Measurements from ENCODE around the gene INKA1. TPM values are rescaled to one million over a fixed set of nuclear protein-coding genes. Genes with fewer than 3 reads are reported as not detected.
"Not testable (repeated sequence)": the region's sequence is repeated elsewhere in the genome, so short reads cannot be mapped to it uniquely, and the experiment has no call there.

The INKA1 gene
- total RNA-seq, 2 experiments from 2014 or later: 1.0 to 1.2 TPM

GRCh38 chr3:49803465-49804140, 542 bp downstream of the INKA1 start:
- ChIA-PET CTCF (interaction anchor here (0.7 to 9.3 kb wide), 21 partner anchors 9 to 423 kb away, joined by 3 to 159 read pairs (median 5); partner anchors contain the start of genes GMPPB, IP6K1, MON1A and RBM5), POLR2A (interaction anchor here (0.6 to 2.5 kb wide), 3 partner anchors 10 to 71 kb away, joined by 3 to 17 read pairs (median 9); partner anchors contain the start of gene UBA7)
- DNase-seq: peak; percentile 51
- peaks cover 8% of the 10 kb centered on the region for H3K27me3 Mint-ChIP-seq
- no peak overlapping the region for H3K27ac Mint-ChIP-seq
- H3K9me3 Mint-ChIP-seq: no peaks in the 10 kb centered on the region
- H3K4me1 Mint-ChIP-seq (ENCODE audit: low read depth): peaks cover 42% of the 10 kb centered on the region
- H3K4me3 Mint-ChIP-seq: peak overlapping the region; percentile 88
- intact Hi-C loops (cut with micrococcal nuclease): loop anchor here (1.0 to 2.0 kb wide), 2 partner anchors 10 to 285 kb away; partner anchors contain the start of genes RBM5 and UBA7
- H3K36me3 Mint-ChIP-seq: no peaks in the 10 kb centered on the region

DNA sequence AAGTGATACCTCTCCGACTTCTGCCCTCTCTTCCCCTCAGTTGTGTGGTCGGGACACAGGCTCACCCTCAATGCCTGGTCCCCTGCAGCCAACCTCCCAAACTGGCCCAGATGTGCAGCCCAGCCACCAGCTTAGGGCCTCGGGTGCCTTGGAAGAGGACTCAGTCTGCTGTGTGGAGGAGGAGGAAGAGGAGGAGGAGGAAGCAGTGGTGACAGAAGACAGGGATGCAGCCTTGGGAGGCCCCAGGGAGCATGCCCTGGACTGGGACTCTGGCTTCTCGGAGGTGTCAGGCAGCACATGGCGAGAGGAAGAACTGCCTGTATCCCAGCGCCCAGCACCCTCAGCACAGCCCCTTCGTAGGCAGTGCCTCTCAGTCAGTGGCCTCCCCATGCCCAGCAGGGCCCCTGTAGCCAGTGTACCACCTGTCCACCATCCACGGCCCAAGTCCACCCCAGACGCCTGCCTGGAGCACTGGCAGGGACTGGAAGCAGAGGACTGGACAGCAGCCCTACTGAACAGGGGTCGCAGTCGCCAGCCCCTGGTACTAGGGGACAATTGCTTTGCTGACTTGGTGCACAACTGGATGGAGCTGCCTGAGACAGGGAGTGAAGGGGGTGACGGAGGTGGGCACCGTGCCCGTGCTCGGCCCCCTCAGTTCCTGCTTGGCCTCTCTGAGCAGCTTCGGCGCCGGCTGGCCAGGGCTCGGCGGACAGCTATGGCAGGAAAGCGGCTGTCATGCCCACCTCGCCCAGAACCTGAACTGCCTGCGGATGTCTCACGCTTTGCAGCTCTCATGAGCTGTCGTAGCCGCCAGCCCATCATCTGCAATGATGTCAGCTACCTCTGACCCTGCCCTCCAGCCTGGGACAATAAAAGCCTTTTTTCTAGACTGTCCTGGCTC, 1.3 kb downstream of the INKA1 start:
- H3K4me3 Mint-ChIP-seq: peak overlapping the region; percentile 88
- DNase-seq: no peak
- no peaks in the 10 kb centered on the region for H3K9me3 Mint-ChIP-seq
- CTCF ChIA-PET: interaction anchor here (1.0 to 9.3 kb wide), 8 partner anchors 9 to 264 kb away, joined by 3 to 159 read pairs (median 20); partner anchors contain the start of genes IP6K1, MON1A and UBA7
- POLR2A ChIA-PET: interaction anchor here (2.1 to 2.5 kb wide), 2 partner anchors 9 to 34 kb away, joined by 9 to 17 read pairs; partner anchors contain the start of gene UBA7
- H3K36me3 Mint-ChIP-seq: no peaks in the 10 kb centered on the region
- peaks cover 43% of the 10 kb centered on the region for H3K4me1 Mint-ChIP-seq (ENCODE audit: low read depth)
- H3K27me3 Mint-ChIP-seq: peaks cover 8% of the 10 kb centered on the region
- intact Hi-C loops (cut with micrococcal nuclease): no loop called here
- H3K27ac Mint-ChIP-seq: no peak overlapping the region

DNA sequence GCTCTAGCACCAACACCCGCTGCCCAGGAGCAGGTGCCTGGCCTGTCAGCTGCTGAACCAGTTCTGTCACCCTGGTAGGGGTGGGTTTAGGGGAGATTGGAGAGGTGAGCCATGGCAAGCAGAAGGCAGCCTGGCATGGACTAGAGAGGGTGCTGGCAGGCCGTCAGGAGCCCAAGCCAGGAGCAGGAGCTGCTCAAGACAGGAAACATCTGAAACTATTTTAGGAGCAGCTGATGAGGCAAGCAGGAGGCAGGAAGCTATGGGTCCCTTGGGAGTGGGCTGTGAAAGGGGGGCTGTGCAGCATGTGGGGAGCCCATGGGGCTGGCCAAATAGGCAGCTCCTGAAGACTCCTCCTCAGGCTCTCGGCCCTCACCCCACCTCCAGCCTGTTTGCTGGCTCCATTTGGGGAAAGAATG, 2.3 kb downstream of the INKA1 start:
- DNase-seq: no peak
- CTCF ChIA-PET: interaction anchor here (1.6 to 9.3 kb wide), 3 partner anchors 8 to 33 kb away, joined by 8 to 159 read pairs (median 34); partner anchors contain the start of genes IP6K1 and UBA7
- Mint-ChIP-seq H3K27ac (peak overlapping the region; percentile 25), H3K9me3 (no peaks in the 10 kb centered on the region), H3K4me1 (ENCODE audit: low read depth) (peaks cover 43% of the 10 kb centered on the region), H3K4me3 (no peak overlapping the region), H3K27me3 (peaks cover 8% of the 10 kb centered on the region), H3K36me3 (no peaks in the 10 kb centered on the region)
- POLR2A ChIA-PET: interaction anchor here (0.6 to 0.8 kb wide), 2 partner anchors 87 to 202 kb away, joined by 3 read pairs; no protein-coding TSS in a partner anchor
- intact Hi-C loops (cut with micrococcal nuclease): no loop called here

DNA sequence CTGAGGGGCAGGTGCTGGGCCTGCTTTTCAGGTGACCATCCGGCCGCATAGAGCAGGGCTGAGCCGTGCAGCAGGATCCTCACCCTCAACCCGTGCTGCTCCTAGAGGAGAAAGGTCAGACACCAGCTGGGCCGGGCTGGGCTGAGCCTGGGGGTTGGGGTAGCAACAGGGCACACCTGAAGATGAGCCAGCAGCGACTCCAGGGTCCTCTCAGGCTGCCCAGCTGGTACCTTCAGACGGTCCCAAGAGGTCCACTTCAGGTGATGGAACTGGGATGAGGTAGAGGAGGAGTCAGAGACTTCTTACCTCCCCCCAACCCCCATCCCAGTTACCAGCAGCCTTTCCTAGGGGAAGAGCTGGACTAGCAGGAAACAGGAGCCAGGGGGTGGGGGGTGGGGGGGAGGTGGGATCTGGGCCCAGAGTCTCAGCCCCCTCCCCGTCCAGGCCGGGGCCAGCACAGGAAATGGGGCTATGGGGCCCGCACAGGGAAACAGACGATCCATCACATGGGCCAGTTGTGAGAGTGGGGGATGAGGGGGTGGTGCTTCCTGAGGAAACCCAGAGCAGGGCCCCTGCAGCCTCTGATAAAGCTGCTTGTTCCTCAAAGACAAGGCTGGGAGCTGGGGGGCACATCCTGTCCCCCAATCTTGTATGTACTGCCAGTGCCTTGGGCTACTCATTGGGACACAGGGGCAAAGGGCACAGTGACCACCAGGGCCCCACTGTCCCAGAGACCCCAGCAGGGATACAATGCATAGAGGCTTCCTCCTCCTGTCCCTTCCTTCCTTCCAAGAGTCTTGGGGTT, 3.0 kb downstream of the INKA1 start:
- ChIA-PET POLR2A (interaction anchor here (0.8 to 1.3 kb wide), 2 partner anchors 20 to 87 kb away, joined by 3 to 4 read pairs; partner anchors contain the start of gene IP6K1), CTCF (interaction anchor here (1.6 to 9.3 kb wide), 2 partner anchors 8 to 32 kb away, joined by 8 to 159 read pairs; partner anchors contain the start of gene UBA7)
- Mint-ChIP-seq H3K4me3 (no peak overlapping the region), H3K27ac (peak overlapping the region; percentile 38), H3K9me3 (no peaks in the 10 kb centered on the region), H3K27me3 (peaks cover 8% of the 10 kb centered on the region), H3K36me3 (no peaks in the 10 kb centered on the region), H3K4me1 (ENCODE audit: low read depth) (peaks cover 43% of the 10 kb centered on the region)
- intact Hi-C loops (cut with micrococcal nuclease): no loop called here
- DNase-seq: peak; percentile 61

GRCh38 chr3:49806850-49807249, 3.8 kb downstream of the INKA1 start:
- Mint-ChIP-seq H3K9me3 (no peaks in the 10 kb centered on the region), H3K27me3 (peaks cover 4% of the 10 kb centered on the region), H3K27ac (peak overlapping the region; percentile 38), H3K4me3 (no peak overlapping the region), H3K4me1 (ENCODE audit: low read depth) (peaks cover 44% of the 10 kb centered on the region), H3K36me3 (no peaks in the 10 kb centered on the region)
- no peak for DNase-seq
- CTCF ChIA-PET: interaction anchor here (9.3 kb wide), 1 partner anchor 31 kb away, joined by 159 read pairs; no protein-coding TSS in a partner anchor
- intact Hi-C loops (cut with micrococcal nuclease): no loop called here
- POLR2A ChIA-PET: interaction anchor here (1.3 to 1.6 kb wide), 2 partner anchors 20 to 82 kb away, joined by 4 read pairs; partner anchors contain the start of genes GMPPB and IP6K1

GRCh38 chr3:49807431-49808114, 4.5 kb downstream of the INKA1 start:
- peaks cover 46% of the 10 kb centered on the region for H3K4me1 Mint-ChIP-seq (ENCODE audit: low read depth)
- H3K27me3 Mint-ChIP-seq: peaks cover under 1% of the 10 kb centered on the region
- H3K36me3 Mint-ChIP-seq: no peaks in the 10 kb centered on the region
- peak overlapping the region; percentile 33 for H3K27ac Mint-ChIP-seq
- H3K9me3 Mint-ChIP-seq: no peaks in the 10 kb centered on the region
- DNase-seq: no peak
- POLR2A ChIA-PET: interaction anchor here (1.3 to 1.6 kb wide), 2 partner anchors 21 to 83 kb away, joined by 4 read pairs; partner anchors contain the start of genes GMPPB and IP6K1
- CTCF ChIA-PET: interaction anchor here (1.2 to 9.3 kb wide), 2 partner anchors 30 to 99 kb away, joined by 4 to 159 read pairs; no protein-coding TSS in a partner anchor
- no peak overlapping the region for H3K4me3 Mint-ChIP-seq
- intact Hi-C loops (cut with micrococcal nuclease): no loop called here

DNA sequence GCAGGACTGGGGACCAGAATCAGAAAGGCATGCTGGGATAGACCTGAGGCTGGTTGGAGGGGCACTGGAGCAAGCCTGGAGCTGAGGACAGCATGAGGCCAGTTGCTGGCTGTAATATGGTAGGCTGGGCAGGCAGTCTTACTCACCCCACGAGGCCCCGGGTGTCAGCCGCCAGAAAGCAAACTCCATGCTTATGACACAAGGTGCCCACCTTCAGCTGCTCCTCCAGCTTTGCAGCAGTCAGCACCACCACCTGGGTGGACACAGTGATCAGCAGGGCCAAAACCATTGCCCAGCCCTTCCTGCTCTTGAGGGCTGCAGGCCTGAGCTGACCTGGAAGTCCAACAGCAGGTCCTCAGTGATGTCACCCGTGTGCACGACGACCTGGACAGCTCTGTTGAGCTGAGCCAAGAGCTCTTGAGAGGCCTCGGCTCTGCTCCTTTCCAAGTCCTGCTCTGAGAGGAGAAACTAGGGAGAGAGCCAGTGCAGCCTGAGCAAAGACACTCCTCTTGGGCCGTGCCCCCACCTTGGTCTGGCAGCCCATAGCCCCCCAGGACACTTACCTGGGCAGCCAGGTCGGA, 9.9 kb downstream of the INKA1 start:
- peak overlapping the region; percentile 93 for H3K4me3 Mint-ChIP-seq

DNA sequence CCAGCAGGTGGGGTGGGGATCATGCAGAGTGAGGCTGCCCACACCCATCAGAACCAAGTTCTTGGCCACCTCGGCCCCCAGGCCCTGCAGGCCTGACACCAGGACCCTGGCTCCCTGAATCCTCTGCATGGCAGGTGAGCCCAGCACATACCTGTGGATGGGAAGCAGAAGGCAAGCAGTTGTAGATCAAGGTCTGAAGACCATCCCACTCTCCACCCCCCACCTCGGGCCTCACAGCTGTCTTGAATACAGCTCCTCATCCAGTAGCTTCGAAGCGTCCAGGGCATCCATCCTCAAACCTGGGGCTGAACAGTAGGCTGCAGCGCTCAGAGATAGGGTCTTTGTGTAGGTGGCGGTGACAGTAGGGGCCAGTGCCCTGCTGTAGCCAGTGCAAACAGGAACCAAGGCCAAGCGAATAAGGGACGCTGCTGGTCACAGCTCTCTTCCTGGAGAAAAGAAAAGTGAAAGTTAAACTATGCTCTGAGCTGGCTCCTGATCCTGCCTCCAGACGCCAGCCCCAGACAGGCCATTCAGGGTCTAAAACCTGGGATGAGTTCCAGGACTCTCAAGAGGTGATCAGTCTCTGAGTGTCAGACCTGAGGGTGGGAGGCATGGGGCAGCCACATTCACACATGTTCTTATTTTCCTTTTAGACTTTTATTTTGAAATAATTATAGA, 10.6 kb downstream of the INKA1 start, which contains the start of gene UBA7:
Gene UBA7 (minus strand): TSS at position 457 of the 678 bp plus-strand sequence. CDS start 166 bp downstream, at position 291.
- peak within 1 kb of the TSS; percentile 93 for H3K4me3 Mint-ChIP-seq
- intact Hi-C loops (cut with micrococcal nuclease): loop anchor here (1.0 kb wide), 1 partner anchor 10 kb away; the partner anchor contains the start of gene INKA1
- no peaks in the 10 kb centered on the region for H3K36me3 Mint-ChIP-seq
- DNase-seq: peak; percentile 57
- no peaks in the 10 kb centered on the region for H3K27me3 Mint-ChIP-seq
- ChIA-PET POLR2A (interaction anchor here (0.8 to 2.1 kb wide), 3 partner anchors 10 to 127 kb away, joined by 3 to 17 read pairs (median 3); partner anchors contain the start of genes GMPPB, INKA1 and RBM6), CTCF (interaction anchor here (1.7 to 4.5 kb wide), 3 partner anchors 9 to 25 kb away, joined by 8 to 28 read pairs (median 15); partner anchors contain the start of gene INKA1)
- H3K27ac Mint-ChIP-seq: peak within 1 kb of the TSS; percentile 90
- no peaks in the 10 kb centered on the region for H3K9me3 Mint-ChIP-seq
- peaks cover 26% of the 10 kb centered on the region for H3K4me1 Mint-ChIP-seq (ENCODE audit: low read depth)

More for the DNA sequence above, 9.9 kb downstream of the INKA1 start:
- intact Hi-C loops (cut with micrococcal nuclease): loop anchor here (1.0 kb wide), 1 partner anchor 10 kb away; the partner anchor contains the start of gene INKA1
- peaks cover 31% of the 10 kb centered on the region for H3K4me1 Mint-ChIP-seq (ENCODE audit: low read depth)
- DNase-seq: no peak
- H3K27me3 Mint-ChIP-seq: no peaks in the 10 kb centered on the region
- ChIA-PET CTCF (interaction anchor here (1.7 to 4.5 kb wide), 3 partner anchors 8 to 26 kb away, joined by 8 to 28 read pairs (median 15); partner anchors contain the start of gene INKA1), POLR2A (interaction anchor here (0.8 to 2.1 kb wide), 3 partner anchors 9 to 127 kb away, joined by 3 to 17 read pairs (median 3); partner anchors contain the start of genes GMPPB, INKA1 and RBM6)
- H3K36me3 Mint-ChIP-seq: no peaks in the 10 kb centered on the region
- no peaks in the 10 kb centered on the region for H3K9me3 Mint-ChIP-seq
- H3K27ac Mint-ChIP-seq: peak overlapping the region; percentile 90

- H3K27ac Mint-ChIP-seq; intact Hi-C loops (cut with micrococcal nuclease); H3K9me3 Mint-ChIP-seq; DNase-seq; H3K27me3 Mint-ChIP-seq; POLR2A ChIA-PET; H3K4me1 Mint-ChIP-seq (ENCODE audit: low read depth); H3K36me3 Mint-ChIP-seq; H3K4me3 Mint-ChIP-seq: not testable (repeated sequence)
- CTCF ChIA-PET: interaction anchor here (1.5 kb wide), 1 partner anchor 16 kb away, joined by 4 read pairs; no protein-coding TSS in a partner anchor
Measured at GRCh38 chr3:49823131-49823530, 20.1 kb downstream of the INKA1 start.
